GM12878 (cell line): ENCODE measurements around the gene ADAMTS16. TPM values are rescaled to one million over a fixed set of nuclear protein-coding genes. Genes with fewer than 3 reads are reported as not detected.

Experiments used
- ATAC-seq: fragments of 200-7000 bp; cut with Tn5 transposase; 3 replicates; pipeline ENCODE4 v1.9.1; 2020; ENCODE audit warnings: mild to moderate bottlenecking, moderate library complexity
- BruUV-seq: library from RNA; stranded (reverse); fragments of 400-500 nt; replicated peaks from 2 replicates; lab custom pipeline; 2021; lab: Mats Ljungman, UMichigan
- CTCF ChIA-PET: fragments of 300-600 bp; sonication (Branson Sonifier 250); formaldehyde crosslinking; extraction: SDS; loops from one replicate; lab custom pipeline; 2021; ENCODE audit warnings: inconsistent platforms; lab: Yijun Ruan, JAX
- POLR2A ChIA-PET: fragments of 350-600 bp; formaldehyde crosslinking; extraction: SDS; loops from one replicate; lab custom pipeline; 2021; ENCODE audit warnings: inconsistent platforms; lab: Charles Lee
- RAD21 ChIA-PET: fragments of 300-600 bp; sonication (Branson Sonifier 250); formaldehyde crosslinking; loops from one replicate; lab custom pipeline; 2023; ENCODE audit warnings: antibody characterized with exemption; ENCODE audit not compliant: unreplicated experiment; lab: Charles Lee
- SMC1A ChIA-PET: fragments of 300-600 bp; sonication (Branson Sonifier 250); formaldehyde crosslinking; loops from one replicate; lab custom pipeline; 2023; ENCODE audit not compliant: unreplicated experiment, uncharacterized antibody; lab: Charles Lee
- DNase-seq: peaks from one replicate; pipeline ENCODE4 v3.0.0-alpha.2; 2011; ENCODE audit warnings: low read depth, low spot score
- FAIRE-seq: peaks from 3 replicates; lab custom pipeline; 2011; peaks lifted over from hg19 to GRCh38; lab: Jason Lieb, UNC
- H2AFZ ChIP-seq: 2 replicates; pipeline ENCODE4 v1.6.0; 2011; ENCODE audit warnings: low read depth, low read length, control low read depth; ENCODE audit not compliant: control insufficient read depth
- H3K27ac ChIP-seq: 2 replicates; pipeline ENCODE4 v1.5.1; 2011; ENCODE audit warnings: control low read depth; ENCODE audit not compliant: control insufficient read depth, insufficient read depth
- H3K27me3 ChIP-seq, 2 experiments: replicated peaks in 1 of 2; 2 replicates each; pipeline versions ENCODE4 v1.6.0 to v1.6.1; 2011; ENCODE audit warnings: low read length in 1 of 2; ENCODE audit not compliant: control insufficient read depth in 2 of 2, insufficient read depth in 2 of 2
- H3K36me3 ChIP-seq, 2 experiments: 2 replicates each; pipeline ENCODE4 v1.5.1; 2011; ENCODE audit warnings: low read length in 1 of 2; ENCODE audit not compliant: control insufficient read depth in 2 of 2, insufficient read depth in 2 of 2
- H3K4me1 ChIP-seq: 2 replicates; pipeline ENCODE4 v1.6.1; 2011; ENCODE audit warnings: mild to moderate bottlenecking, low read length, moderate library complexity, mixed read lengths; ENCODE audit not compliant: control insufficient read depth, insufficient read depth
- H3K4me2 ChIP-seq: 2 replicates; pipeline ENCODE4 v1.6.0; 2011; ENCODE audit warnings: control low read depth; ENCODE audit not compliant: control insufficient read depth, insufficient read depth
- H3K4me3 ChIP-seq: fragments of 200-600 bp; sonication (generic); 2 replicates; pipeline ENCODE4 v1.5.1; 2016
- H3K79me2 ChIP-seq: 2 replicates; pipeline ENCODE4 v1.6.0; 2011; ENCODE audit warnings: low read length; ENCODE audit not compliant: control insufficient read depth, insufficient read depth
- H3K9ac ChIP-seq: 2 replicates; pipeline ENCODE4 v1.8.0; 2011; ENCODE audit warnings: low read length, control low read depth, mixed read lengths; ENCODE audit not compliant: control insufficient read depth, insufficient read depth
- H3K9me3 ChIP-seq: replicated peaks from 3 replicates; pipeline ENCODE4 v1.5.1; 2011; ENCODE audit warnings: mild to moderate bottlenecking, low read length; ENCODE audit not compliant: control insufficient read depth, insufficient read depth
- H4K20me1 ChIP-seq: 2 replicates; pipeline ENCODE4 v1.6.0; 2011; ENCODE audit not compliant: control insufficient read depth, insufficient read depth
- BACH1 ChIP-seq: fragments of 450-650 bp; IDR thresholded peaks from 2 replicates; pipeline ENCODE4 v1.6.1; 2017; ENCODE audit warnings: mild to moderate bottlenecking, borderline replicate concordance
- ESRRA ChIP-seq: IDR thresholded peaks from 2 replicates; pipeline ENCODE4 v1.6.1; 2012; ENCODE audit warnings: mild to moderate bottlenecking, low read length, improper control_type of control experiment
- FOXK2 ChIP-seq: fragments of 450-650 bp; IDR thresholded peaks from 2 replicates; pipeline ENCODE4 v1.6.1; 2017; ENCODE audit warnings: mild to moderate bottlenecking, moderate library complexity
- HDAC6 ChIP-seq: fragments of 200-600 bp; sonication (generic); IDR thresholded peaks from one replicate; pipeline ENCODE4 v1.8.0; 2017; ENCODE audit warnings: antibody characterized with exemption; ENCODE audit not compliant: unreplicated experiment
- NR2C1 ChIP-seq: fragments of 450-650 bp; IDR thresholded peaks from 2 replicates; pipeline ENCODE4 v1.6.1; 2017; ENCODE audit warnings: antibody characterized with exemption, mild to moderate bottlenecking, moderate library complexity
- NR2C2 ChIP-seq: IDR thresholded peaks from 2 replicates; pipeline ENCODE4 v1.6.1; 2011; ENCODE audit warnings: borderline replicate concordance, low read depth; ENCODE audit not compliant: control insufficient read depth, insufficient read length
- SMAD5 ChIP-seq: IDR thresholded peaks from 2 replicates; pipeline ENCODE4 v1.6.1; 2016; ENCODE audit warnings: antibody characterized with exemption, low read depth
- TBL1XR1 ChIP-seq: IDR thresholded peaks from 2 replicates; pipeline ENCODE4 v1.6.1; 2012; ENCODE audit warnings: low read depth, low read length, improper control_type of control experiment
- WGBS: methylation state at CpG from one replicate; pipeline ENCODE4 v1.1.6; 2016; ENCODE audit warnings: low lambda C conversion rate; ENCODE audit not compliant: insufficient replicate concordance, insufficient coverage; ENCODE audit errors: missing lambda C conversion rate; 5-methylcytosine and 5-hydroxymethylcytosine counted together
- in situ Hi-C: fragments of 300-500 bp; cut with MboI; formaldehyde crosslinking; loops from 9 replicates; pipeline ENCODE4 v1.14.3; 2018; ENCODE audit warnings: mixed read lengths
- intact Hi-C: fragments of 100-400 bp; cut with micrococcal nuclease; formaldehyde crosslinking; loops from one replicate; pipeline ENCODE4 v1.14.2; 2022; ENCODE audit not compliant: unreplicated experiment
- polyA plus RNA-seq, 11 experiments: library from polyadenylated mRNA; depleted of rRNA in 4 of 11; unstranded in 6 of 11; stranded (reverse) in 5 of 11; fragments of >200 nt; fragmentation: Nextera tagmentation in 4 of 11; fragmentation: Illumina TruSeq in 1 of 11; extraction: Ambion mirVana in 4 of 11; extraction: Trizol in 1 of 11; gene quantifications; 1 replicate in 1 of 11; 2 replicates in 10 of 11; pipeline versions ENCODE4 v1.2.1 to v1.2.3, GENCODE V29; 2011 to 2016; ENCODE audit warnings: inconsistent platforms in 2 of 11, missing spikeins in 2 of 11, low read depth in 1 of 11
- total RNA-seq, 4 experiments: library from RNA; depleted of rRNA in 3 of 4; stranded (reverse); fragments of >200 nt in 3 of 4; fragmentation: Illumina TruSeq in 1 of 4; extraction: Trizol in 1 of 4; gene quantifications; 2 replicates each; pipeline versions ENCODE4 v1.2.1 to v1.2.3, GENCODE V29; 2013 to 2021
- TF ChIP-seq, protein P1 (sequence below): fragments of 450-650 bp; IDR thresholded peaks from 2 replicates; pipeline ENCODE4 v1.6.1; 2017; ENCODE audit warnings: mild to moderate bottlenecking

The ADAMTS16 gene
- total and polyA plus RNA-seq, 10 of the 15 experiments (the other 5 are each of a cell fraction or from before 2014, with no cell fraction given), result 0.04 TPM; not detected in 9

GRCh38 chr5:5347442-5347841, 207.3 kb downstream of the ADAMTS16 start:
- H3K27ac ChIP-seq, result no peak overlapping the region
- no peak for ATAC-seq
- DNase-seq, result no peak
- intact Hi-C loops, result no loop called here
- H4K20me1 ChIP-seq, result no peaks in the 10 kb centered on the region
- H3K27me3 ChIP-seq, result no peaks in the 10 kb centered on the region
- no peaks in the 10 kb centered on the region for H3K4me1 ChIP-seq
- no peak for FAIRE-seq
- TF ChIP-seq NR2C2 (no peak), ESRRA (no peak), SMAD5 (no peak), NR2C1 (no peak), HDAC6 (no peak), FOXK2 (no peak), BACH1 (no peak), TBL1XR1 (no peak)
- TF ChIP-seq, protein P1, sequence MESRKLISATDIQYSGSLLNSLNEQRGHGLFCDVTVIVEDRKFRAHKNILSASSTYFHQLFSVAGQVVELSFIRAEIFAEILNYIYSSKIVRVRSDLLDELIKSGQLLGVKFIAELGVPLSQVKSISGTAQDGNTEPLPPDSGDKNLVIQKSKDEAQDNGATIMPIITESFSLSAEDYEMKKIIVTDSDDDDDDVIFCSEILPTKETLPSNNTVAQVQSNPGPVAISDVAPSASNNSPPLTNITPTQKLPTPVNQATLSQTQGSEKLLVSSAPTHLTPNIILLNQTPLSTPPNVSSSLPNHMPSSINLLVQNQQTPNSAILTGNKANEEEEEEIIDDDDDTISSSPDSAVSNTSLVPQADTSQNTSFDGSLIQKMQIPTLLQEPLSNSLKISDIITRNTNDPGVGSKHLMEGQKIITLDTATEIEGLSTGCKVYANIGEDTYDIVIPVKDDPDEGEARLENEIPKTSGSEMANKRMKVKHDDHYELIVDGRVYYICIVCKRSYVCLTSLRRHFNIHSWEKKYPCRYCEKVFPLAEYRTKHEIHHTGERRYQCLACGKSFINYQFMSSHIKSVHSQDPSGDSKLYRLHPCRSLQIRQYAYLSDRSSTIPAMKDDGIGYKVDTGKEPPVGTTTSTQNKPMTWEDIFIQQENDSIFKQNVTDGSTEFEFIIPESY, result no peak
- SMC1A ChIA-PET, result no interaction called here
- H3K36me3 ChIP-seq, result no peaks in the 10 kb centered on the region
- no peak overlapping the region for H3K4me2 ChIP-seq
- no peak overlapping the region for H3K9ac ChIP-seq
- CTCF ChIA-PET, result no interaction called here
- no peak overlapping the region for H2AFZ ChIP-seq
- WGBS, result 18% methylated on average over 7 of the region's 7 CpGs
- BruUV-seq, result no TSS peak
- no peaks in the 10 kb centered on the region for H3K79me2 ChIP-seq
- H3K9me3 ChIP-seq, result no peaks in the 10 kb centered on the region
- RAD21 ChIA-PET, result no interaction called here
- POLR2A ChIA-PET, result no interaction called here
- no peak overlapping the region for H3K4me3 ChIP-seq
- in situ Hi-C loops, result no loop called here
